ENCODE measurements around the gene CDH11.

DNA sequence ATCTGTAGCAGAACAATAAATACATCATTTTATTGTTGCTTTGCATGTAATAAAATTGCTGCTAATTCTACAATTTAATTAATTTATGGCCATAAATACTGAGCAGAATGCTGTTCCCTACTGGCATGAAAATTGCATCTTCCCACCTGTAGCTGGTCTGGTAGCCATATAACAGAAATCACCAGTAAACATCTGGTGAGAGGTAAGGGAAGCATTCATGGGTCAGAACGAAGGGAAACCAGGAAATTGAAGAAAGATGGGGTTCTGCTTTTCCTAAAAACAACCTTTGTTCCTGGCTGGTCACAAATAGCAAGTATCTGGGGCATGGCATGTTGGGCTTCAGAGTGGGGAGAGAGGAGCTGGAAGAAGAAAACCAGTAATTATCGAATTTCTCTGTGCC lies 128.4 kb downstream of the CDH11 start:
- TF ChIP-seq, protein P1, sequence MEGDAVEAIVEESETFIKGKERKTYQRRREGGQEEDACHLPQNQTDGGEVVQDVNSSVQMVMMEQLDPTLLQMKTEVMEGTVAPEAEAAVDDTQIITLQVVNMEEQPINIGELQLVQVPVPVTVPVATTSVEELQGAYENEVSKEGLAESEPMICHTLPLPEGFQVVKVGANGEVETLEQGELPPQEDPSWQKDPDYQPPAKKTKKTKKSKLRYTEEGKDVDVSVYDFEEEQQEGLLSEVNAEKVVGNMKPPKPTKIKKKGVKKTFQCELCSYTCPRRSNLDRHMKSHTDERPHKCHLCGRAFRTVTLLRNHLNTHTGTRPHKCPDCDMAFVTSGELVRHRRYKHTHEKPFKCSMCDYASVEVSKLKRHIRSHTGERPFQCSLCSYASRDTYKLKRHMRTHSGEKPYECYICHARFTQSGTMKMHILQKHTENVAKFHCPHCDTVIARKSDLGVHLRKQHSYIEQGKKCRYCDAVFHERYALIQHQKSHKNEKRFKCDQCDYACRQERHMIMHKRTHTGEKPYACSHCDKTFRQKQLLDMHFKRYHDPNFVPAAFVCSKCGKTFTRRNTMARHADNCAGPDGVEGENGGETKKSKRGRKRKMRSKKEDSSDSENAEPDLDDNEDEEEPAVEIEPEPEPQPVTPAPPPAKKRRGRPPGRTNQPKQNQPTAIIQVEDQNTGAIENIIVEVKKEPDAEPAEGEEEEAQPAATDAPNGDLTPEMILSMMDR (IDR thresholded peaks at IDR 0.05; ENCODE audit: low read depth, low read length, poor library complexity, severe bottlenecking), result no peak
- no peak for TF ChIP-seq EZH2phosphoT487 (IDR thresholded peaks at IDR 0.05; ENCODE audit: borderline replicate concordance, low read length)

Data from DOHH2 (cell line).